ENCODE data around the gene RASGRF2.
A peak's percentile ranks its signal among the peaks of the same experiment; 100 is the strongest.

Gene RASGRF2

GRCh38 chr5:81225463-81225862 is 265.3 kb downstream of the RASGRF2 start:
- Histone ChIP-seq H3K4me3 (ENCODE audit: low read length in 2 of 2) (no peak overlapping the region), H3K36me3 (ENCODE audit: control insufficient read depth in 2 of 2, insufficient read depth in 2 of 2, low read length in 2 of 2) (no peaks in the 10 kb centered on the region), H3K9me3 (ENCODE audit: control insufficient read depth in 2 of 2, low read length in 2 of 2) (no peaks in the 10 kb centered on the region), H3K4me1 (ENCODE audit: control insufficient read depth, insufficient read depth, low read length) (no peaks in the 10 kb centered on the region), H3K9ac (ENCODE audit: low read length in 2 of 2) (no peak overlapping the region), H3K27me3 (ENCODE audit: control insufficient read depth in 1 of 2, insufficient read depth in 2 of 2, low read length in 2 of 2) (no peaks in the 10 kb centered on the region), H3K27ac (ENCODE audit: low read length) (no peak overlapping the region)

GRCh38 chr5:81226286-81226685 is 266.1 kb downstream of the RASGRF2 start:
- Histone ChIP-seq H3K27ac (ENCODE audit: low read length) (no peak overlapping the region), H3K27me3 (ENCODE audit: control insufficient read depth in 1 of 2, insufficient read depth in 2 of 2, low read length in 2 of 2) (no peaks in the 10 kb centered on the region), H3K36me3 (ENCODE audit: control insufficient read depth in 2 of 2, insufficient read depth in 2 of 2, low read length in 2 of 2) (no peaks in the 10 kb centered on the region), H3K9ac (ENCODE audit: low read length in 2 of 2) (no peak overlapping the region), H3K4me3 (ENCODE audit: low read length in 2 of 2) (no peak overlapping the region), H3K9me3 (ENCODE audit: control insufficient read depth in 2 of 2, low read length in 2 of 2) (no peaks in the 10 kb centered on the region), H3K4me1 (ENCODE audit: control insufficient read depth, insufficient read depth, low read length) (no peaks in the 10 kb centered on the region)

GRCh38 chr5:81226949-81227348 is 266.8 kb downstream of the RASGRF2 start:
- H3K9me3 ChIP-seq (ENCODE audit: control insufficient read depth in 2 of 2, low read length in 2 of 2), result no peaks in the 10 kb centered on the region
- H3K36me3 ChIP-seq (ENCODE audit: control insufficient read depth in 2 of 2, insufficient read depth in 2 of 2, low read length in 2 of 2), result no peaks in the 10 kb centered on the region
- no peak overlapping the region for H3K27ac ChIP-seq (ENCODE audit: low read length)
- H3K27me3 ChIP-seq (ENCODE audit: control insufficient read depth in 1 of 2, insufficient read depth in 2 of 2, low read length in 2 of 2), result no peaks in the 10 kb centered on the region
- H3K4me3 ChIP-seq (ENCODE audit: low read length in 2 of 2), result no peak overlapping the region
- no peak overlapping the region for H3K9ac ChIP-seq (ENCODE audit: low read length in 2 of 2)
- peaks cover 2% of the 10 kb centered on the region for H3K4me1 ChIP-seq (ENCODE audit: control insufficient read depth, insufficient read depth, low read length)

GRCh38 chr5:81228084-81228483 is 267.9 kb downstream of the RASGRF2 start:
- H3K36me3 ChIP-seq (ENCODE audit: control insufficient read depth in 2 of 2, insufficient read depth in 2 of 2, low read length in 2 of 2), result no peaks in the 10 kb centered on the region
- no peaks in the 10 kb centered on the region for H3K9me3 ChIP-seq (ENCODE audit: control insufficient read depth in 2 of 2, low read length in 2 of 2)
- H3K27me3 ChIP-seq (ENCODE audit: control insufficient read depth in 1 of 2, insufficient read depth in 2 of 2, low read length in 2 of 2), result no peaks in the 10 kb centered on the region
- peaks cover 14% of the 10 kb centered on the region for H3K4me1 ChIP-seq (ENCODE audit: control insufficient read depth, insufficient read depth, low read length)
- no peak overlapping the region for H3K9ac ChIP-seq (ENCODE audit: low read length in 2 of 2)
- no peak overlapping the region for H3K27ac ChIP-seq (ENCODE audit: low read length)
- H3K4me3 ChIP-seq (ENCODE audit: low read length in 2 of 2), result no peak overlapping the region

GRCh38 chr5:81230416-81230815 is 270.3 kb downstream of the RASGRF2 start:
- H3K4me3 ChIP-seq (ENCODE audit: low read length in 2 of 2), result no peak overlapping the region
- H3K36me3 ChIP-seq (ENCODE audit: control insufficient read depth in 2 of 2, insufficient read depth in 2 of 2, low read length in 2 of 2), result no peaks in the 10 kb centered on the region
- no peaks in the 10 kb centered on the region for H3K9me3 ChIP-seq (ENCODE audit: control insufficient read depth in 2 of 2, low read length in 2 of 2)
- H3K27me3 ChIP-seq (ENCODE audit: control insufficient read depth in 1 of 2, insufficient read depth in 2 of 2, low read length in 2 of 2), result no peaks in the 10 kb centered on the region
- H3K9ac ChIP-seq (ENCODE audit: low read length in 2 of 2), result no peak overlapping the region
- peaks cover 37% of the 10 kb centered on the region for H3K4me1 ChIP-seq (ENCODE audit: control insufficient read depth, insufficient read depth, low read length)
- no peak overlapping the region for H3K27ac ChIP-seq (ENCODE audit: low read length)

GRCh38 chr5:81232464-81233079 is 272.4 kb downstream of the RASGRF2 start:
- no peaks in the 10 kb centered on the region for H3K27me3 ChIP-seq (ENCODE audit: control insufficient read depth in 1 of 2, insufficient read depth in 2 of 2, low read length in 2 of 2)
- H3K27ac ChIP-seq (ENCODE audit: low read length), result peak overlapping the region; percentile 82
- peaks cover 0 to 2% of the 10 kb centered on the region in 2 donors for H3K36me3 ChIP-seq (ENCODE audit: control insufficient read depth in 2 of 2, insufficient read depth in 2 of 2, low read length in 2 of 2)
- peak overlapping the region; percentile 56 to 69 for H3K9ac ChIP-seq (ENCODE audit: low read length in 2 of 2)
- peaks cover 45% of the 10 kb centered on the region for H3K4me1 ChIP-seq (ENCODE audit: control insufficient read depth, insufficient read depth, low read length)
- no peaks in the 10 kb centered on the region for H3K9me3 ChIP-seq (ENCODE audit: control insufficient read depth in 2 of 2, low read length in 2 of 2)
- peak overlapping the region; percentile 40 to 74 for H3K4me3 ChIP-seq (ENCODE audit: low read length in 2 of 2)

- no peaks in the 10 kb centered on the region for H3K9me3 ChIP-seq (ENCODE audit: control insufficient read depth in 2 of 2, low read length in 2 of 2)
- no peaks in the 10 kb centered on the region for H3K27me3 ChIP-seq (ENCODE audit: control insufficient read depth in 1 of 2, insufficient read depth in 2 of 2, low read length in 2 of 2)
- H3K27ac ChIP-seq (ENCODE audit: low read length), result peak within 1 kb of the TSS; percentile 82
- peaks cover 45% of the 10 kb centered on the region for H3K4me1 ChIP-seq (ENCODE audit: control insufficient read depth, insufficient read depth, low read length)
- H3K4me3 ChIP-seq (ENCODE audit: low read length in 2 of 2), result peak within 1 kb of the TSS; percentile 40 to 74
- H3K9ac ChIP-seq (ENCODE audit: low read length in 2 of 2), result peak within 1 kb of the TSS; percentile 56 to 69
- peaks cover 0 to 2% of the 10 kb centered on the region in 2 donors for H3K36me3 ChIP-seq (ENCODE audit: control insufficient read depth in 2 of 2, insufficient read depth in 2 of 2, low read length in 2 of 2)
Measured at GRCh38 chr5:81233080-81233634, 273.0 kb downstream of the RASGRF2 start, which contains the start of gene CKMT2. Gene CKMT2 (plus strand): TSS chr5:81233322. CDS start chr5:81251133, 17,811 bp downstream.

GRCh38 chr5:81234299-81234698 is 274.1 kb downstream of the RASGRF2 start:
- H3K4me1 ChIP-seq (ENCODE audit: control insufficient read depth, insufficient read depth, low read length), result peaks cover 45% of the 10 kb centered on the region
- peaks cover 0 to 4% of the 10 kb centered on the region in 2 donors for H3K36me3 ChIP-seq (ENCODE audit: control insufficient read depth in 2 of 2, insufficient read depth in 2 of 2, low read length in 2 of 2)
- H3K9me3 ChIP-seq (ENCODE audit: control insufficient read depth in 2 of 2, low read length in 2 of 2), result no peaks in the 10 kb centered on the region
- H3K27me3 ChIP-seq (ENCODE audit: control insufficient read depth in 1 of 2, insufficient read depth in 2 of 2, low read length in 2 of 2), result no peaks in the 10 kb centered on the region
- H3K9ac ChIP-seq (ENCODE audit: low read length in 2 of 2), result peak overlapping the region in 1 of 2 donors; percentile 42
- H3K27ac ChIP-seq (ENCODE audit: low read length), result peak overlapping the region; percentile 58
- peak overlapping the region in 1 of 2 donors; percentile 15 for H3K4me3 ChIP-seq (ENCODE audit: low read length in 2 of 2)

GRCh38 chr5:81234801-81235200 is 274.6 kb downstream of the RASGRF2 start:
- H3K9ac ChIP-seq (ENCODE audit: low read length in 2 of 2), result no peak overlapping the region
- no peak overlapping the region for H3K4me3 ChIP-seq (ENCODE audit: low read length in 2 of 2)
- H3K36me3 ChIP-seq (ENCODE audit: control insufficient read depth in 2 of 2, insufficient read depth in 2 of 2, low read length in 2 of 2), result peaks cover 0 to 4% of the 10 kb centered on the region in 2 donors
- peak overlapping the region; percentile 58 for H3K27ac ChIP-seq (ENCODE audit: low read length)
- H3K27me3 ChIP-seq (ENCODE audit: control insufficient read depth in 1 of 2, insufficient read depth in 2 of 2, low read length in 2 of 2), result no peaks in the 10 kb centered on the region
- H3K4me1 ChIP-seq (ENCODE audit: control insufficient read depth, insufficient read depth, low read length), result peaks cover 45% of the 10 kb centered on the region
- H3K9me3 ChIP-seq (ENCODE audit: control insufficient read depth in 2 of 2, low read length in 2 of 2), result no peaks in the 10 kb centered on the region

- Histone ChIP-seq H3K27ac (ENCODE audit: low read length) (peak overlapping the region; percentile 58), H3K4me3 (ENCODE audit: low read length in 2 of 2) (no peak overlapping the region), H3K9me3 (ENCODE audit: control insufficient read depth in 2 of 2, low read length in 2 of 2) (no peaks in the 10 kb centered on the region), H3K4me1 (ENCODE audit: control insufficient read depth, insufficient read depth, low read length) (peaks cover 48% of the 10 kb centered on the region), H3K27me3 (ENCODE audit: control insufficient read depth in 1 of 2, insufficient read depth in 2 of 2, low read length in 2 of 2) (no peaks in the 10 kb centered on the region), H3K9ac (ENCODE audit: low read length in 2 of 2) (no peak overlapping the region), H3K36me3 (ENCODE audit: control insufficient read depth in 2 of 2, insufficient read depth in 2 of 2, low read length in 2 of 2) (peaks cover 0 to 4% of the 10 kb centered on the region in 2 donors)
Measured at GRCh38 chr5:81235287-81236072, 275.3 kb downstream of the RASGRF2 start.

Data from stomach smooth muscle (tissue), 2 donors.